GM20431 (cell line): ENCODE measurements around the gene HPS1.

ENCODE experiments used
- in situ Hi-C: fragments of 300-500 bp; cut with MseI, MboI; formaldehyde crosslinking; loops from one replicate; pipeline ENCODE4 v1.15.0; 2020; ENCODE audit warnings: low sequenced_read_pairs; ENCODE audit not compliant: unreplicated experiment

HPS1 gene

GRCh38 chr10:98417481-98417959 is 29.2 kb downstream of the HPS1 start:
- in situ Hi-C loops, result no loop called here

GRCh38 chr10:98416606-98417388 is 29.9 kb downstream of the HPS1 start:
- in situ Hi-C loops, result no loop called here

DNA sequence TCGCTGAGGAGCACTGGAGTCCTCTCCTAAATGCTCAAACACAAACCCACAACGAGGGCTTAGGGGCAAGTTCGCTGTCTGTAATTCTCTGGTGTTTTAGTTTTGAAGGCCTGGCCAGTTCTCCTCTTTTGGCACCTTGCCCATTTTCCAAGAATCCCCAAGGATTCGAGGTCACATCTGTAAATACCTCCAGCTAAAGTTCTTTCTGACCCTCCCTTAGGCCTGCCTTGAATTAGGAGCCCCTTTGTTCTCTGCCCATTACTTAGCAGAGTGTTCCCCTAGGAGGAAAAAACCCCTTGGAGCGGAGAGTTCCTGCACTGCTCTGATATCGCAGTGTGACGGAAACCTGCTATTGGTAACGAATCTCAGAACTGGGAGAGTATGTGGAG is 31.0 kb downstream of the HPS1 start:
- in situ Hi-C loops, result no loop called here

DNA sequence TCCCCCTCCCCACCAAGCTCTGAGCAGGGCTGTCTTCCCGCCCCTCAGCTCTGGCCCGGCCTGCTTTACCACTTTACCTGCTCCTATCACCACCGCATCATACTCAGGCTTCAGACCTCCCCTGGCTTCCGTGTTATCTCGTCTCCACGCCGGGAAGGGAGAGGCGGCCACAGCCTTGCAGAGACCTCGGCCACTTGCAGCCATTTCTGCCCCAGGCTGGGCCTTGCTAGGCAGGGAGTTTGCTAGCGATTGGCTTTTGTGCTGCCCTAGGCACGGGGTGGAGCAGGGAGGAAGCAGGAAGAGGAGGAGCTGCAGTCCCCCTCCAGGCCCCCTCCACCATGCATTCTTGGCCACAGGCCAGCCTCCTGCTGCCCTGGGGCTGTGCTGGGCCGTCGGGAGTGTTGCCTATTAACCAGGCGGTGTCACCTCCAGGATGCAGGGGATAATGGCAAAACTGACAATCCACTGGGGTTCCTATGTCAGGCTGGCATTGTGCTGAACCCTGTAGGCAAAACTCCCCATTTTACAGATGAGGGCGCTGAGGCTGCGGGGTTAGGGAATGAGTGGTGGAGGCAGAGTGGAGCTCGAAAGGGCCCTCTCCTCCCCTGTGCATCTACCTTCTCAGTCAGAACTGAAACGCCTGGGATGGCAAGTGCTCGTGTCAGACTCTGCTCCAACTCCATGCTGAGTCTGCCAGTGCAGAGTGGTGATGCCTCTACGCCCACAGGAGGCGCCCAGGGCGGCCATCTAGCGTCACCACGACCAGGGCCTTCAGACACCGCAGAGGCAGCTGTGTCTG is 31.6 kb downstream of the HPS1 start, which contains the start of gene PYROXD2:
TSS of gene PYROXD2 (minus strand) at position 251 of the 799 bp plus-strand sequence. CDS start at position 204, 47 bp downstream.
- in situ Hi-C loops, result no loop called here

DNA sequence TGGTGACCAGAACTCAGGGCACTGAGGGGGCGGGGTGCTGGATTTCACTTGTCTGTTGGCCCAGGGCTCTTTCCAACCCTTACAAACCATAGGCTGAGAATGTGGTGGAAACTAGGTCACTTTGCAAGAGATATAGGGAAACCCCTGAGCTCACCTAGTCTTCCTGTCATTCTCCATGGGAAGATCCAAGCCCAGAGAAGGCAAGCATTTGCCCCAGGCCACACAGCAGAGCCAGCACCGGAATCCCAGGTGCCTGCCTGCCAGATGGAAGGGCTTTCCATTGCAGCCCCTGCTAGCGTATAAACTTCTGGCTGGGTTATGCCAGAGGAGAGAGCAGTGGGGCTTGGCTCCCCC is 32.2 kb downstream of the HPS1 start:
- in situ Hi-C loops, result no loop called here

GRCh38 chr10:98411768-98412167 is 35.0 kb downstream of the HPS1 start:
- in situ Hi-C loops, result no loop called here

DNA sequence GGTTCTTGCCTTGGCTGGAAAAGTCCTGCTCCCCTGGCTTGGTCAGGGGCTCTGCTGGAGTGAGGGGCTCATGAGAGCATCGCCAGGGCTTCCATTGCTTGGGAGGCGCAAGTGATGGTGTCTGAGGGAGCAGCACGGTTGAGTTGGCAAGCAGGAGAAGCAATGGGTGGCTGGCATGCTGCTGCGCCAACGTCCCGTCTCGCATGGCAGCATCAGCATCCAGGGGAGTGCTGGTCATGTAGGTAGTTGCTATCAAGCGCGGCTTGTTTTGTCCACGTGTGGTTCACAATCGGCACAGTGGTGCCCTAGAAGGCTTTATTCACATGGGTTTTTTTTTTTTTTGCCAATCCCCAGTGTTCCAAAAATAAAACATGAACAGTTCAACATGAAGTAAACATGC is 35.6 kb downstream of the HPS1 start:
- in situ Hi-C loops, result no loop called here

DNA sequence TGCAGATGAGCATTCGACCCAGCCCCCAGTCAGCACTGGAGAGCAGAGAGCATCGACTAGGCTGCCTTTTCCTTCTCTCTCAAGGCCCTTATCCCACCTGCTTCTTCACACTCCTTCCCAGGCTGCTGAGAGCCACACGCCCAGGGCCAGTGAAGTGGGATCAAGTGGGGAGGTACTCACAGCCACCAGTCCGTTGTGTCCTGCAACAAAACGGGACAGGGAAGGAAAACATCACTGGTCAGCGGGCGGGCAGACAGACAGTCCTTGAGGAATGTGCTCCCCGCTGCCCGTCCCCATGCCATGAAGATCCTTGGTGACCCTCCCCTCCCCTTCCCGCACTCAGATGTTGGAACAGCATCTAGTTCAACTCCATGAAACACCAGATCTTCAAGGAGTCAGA is 36.0 kb downstream of the HPS1 start:
- in situ Hi-C loops, result no loop called here

DNA sequence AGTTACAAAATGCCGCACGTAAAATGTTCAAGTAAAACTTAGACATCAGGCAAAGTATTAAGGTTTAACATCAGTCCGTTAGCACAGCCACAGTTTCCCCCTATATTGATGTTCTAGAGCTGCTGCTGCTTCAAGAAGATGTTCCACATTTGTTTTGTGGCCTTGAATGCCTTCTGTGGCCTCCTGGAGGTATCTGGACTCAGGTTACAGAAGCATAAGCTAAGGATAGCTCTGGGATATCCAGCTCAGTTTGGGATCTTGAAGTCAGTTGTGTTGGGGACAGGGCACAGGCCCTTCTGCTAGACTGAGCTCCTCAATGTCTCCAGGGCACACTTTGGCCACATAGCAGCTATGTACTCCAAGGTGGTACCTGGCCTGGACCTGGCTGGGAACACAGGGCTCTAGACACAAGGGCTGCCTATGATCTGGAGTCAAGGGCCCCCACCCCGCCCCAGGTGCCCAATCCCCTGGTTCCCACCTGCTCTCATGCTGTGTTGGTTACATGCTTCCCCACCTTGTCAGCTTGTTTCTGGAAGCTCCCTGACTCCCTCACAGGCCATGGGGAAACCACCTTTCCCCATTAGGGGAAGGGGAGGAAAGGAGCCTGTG is 36.5 kb downstream of the HPS1 start:
- in situ Hi-C loops, result no loop called here

- in situ Hi-C loops, result no loop called here
Observed at GRCh38 chr10:98408799-98409198, 37.9 kb downstream of the HPS1 start.

- in situ Hi-C loops, result no loop called here
Observed at GRCh38 chr10:98407744-98408241, 38.9 kb downstream of the HPS1 start.

GRCh38 chr10:98407017-98407743 is 39.6 kb downstream of the HPS1 start:
- in situ Hi-C loops, result no loop called here

DNA sequence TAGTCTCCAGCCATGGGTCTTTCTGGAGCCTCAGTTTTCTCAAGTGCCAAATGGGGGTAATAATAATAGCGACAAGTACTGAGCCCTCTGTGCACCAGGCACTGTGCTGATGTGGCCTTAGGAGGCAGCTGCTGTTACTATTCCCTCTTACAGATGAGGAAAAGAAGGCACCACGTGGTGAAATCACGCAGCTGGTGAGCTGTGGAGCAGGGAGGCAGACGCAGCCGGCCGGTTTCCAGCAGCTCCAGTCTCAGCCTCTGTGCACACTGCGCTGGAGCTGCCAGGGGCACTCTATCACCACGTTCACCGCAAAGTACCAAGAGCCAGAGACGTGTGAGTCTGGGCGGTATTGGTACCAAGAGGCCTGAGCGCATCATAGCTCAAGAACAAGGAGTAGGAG is 41.3 kb downstream of the HPS1 start:
- in situ Hi-C loops, result no loop called here

DNA sequence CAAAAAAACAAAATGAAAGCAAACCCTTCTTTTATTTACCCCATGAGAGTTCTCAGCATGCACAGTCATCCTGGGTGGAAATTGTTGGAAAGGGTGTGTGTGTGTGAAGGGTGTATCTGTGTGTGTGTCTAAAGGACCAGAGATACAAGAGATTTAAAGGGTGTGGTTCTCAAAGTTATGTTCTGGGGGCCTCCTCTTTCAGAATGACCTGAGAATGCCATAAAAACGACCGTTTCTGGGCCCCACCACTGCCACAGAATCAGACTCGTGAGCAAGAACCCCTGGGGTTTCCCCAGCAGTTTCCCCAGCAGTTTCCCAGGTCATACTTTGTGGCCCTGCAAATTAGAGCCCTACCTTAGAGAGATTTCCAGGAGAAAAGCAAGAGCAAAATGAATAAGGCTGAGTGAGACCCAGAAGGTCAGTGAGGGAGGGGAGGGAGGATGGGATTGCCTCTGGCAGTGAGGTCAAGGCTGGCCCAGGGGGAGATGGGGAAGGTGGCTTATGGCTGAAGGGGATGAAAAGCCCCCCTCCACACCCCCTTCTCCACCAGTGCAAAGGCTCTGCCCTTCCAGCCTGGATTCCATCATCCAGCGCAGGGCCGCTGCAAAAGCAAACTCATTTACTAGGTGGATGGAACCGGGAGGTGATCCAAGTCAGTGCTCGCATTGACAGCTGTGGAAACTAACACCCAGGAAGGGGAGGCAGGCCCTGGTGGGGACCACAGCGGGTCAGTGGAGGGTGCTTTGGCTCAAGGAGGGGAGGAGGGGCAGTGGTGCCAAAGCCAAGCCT is 42.0 kb downstream of the HPS1 start:
- in situ Hi-C loops, result no loop called here

- in situ Hi-C loops, result no loop called here
Observed at GRCh38 chr10:98403812-98404504, 42.8 kb downstream of the HPS1 start.

DNA sequence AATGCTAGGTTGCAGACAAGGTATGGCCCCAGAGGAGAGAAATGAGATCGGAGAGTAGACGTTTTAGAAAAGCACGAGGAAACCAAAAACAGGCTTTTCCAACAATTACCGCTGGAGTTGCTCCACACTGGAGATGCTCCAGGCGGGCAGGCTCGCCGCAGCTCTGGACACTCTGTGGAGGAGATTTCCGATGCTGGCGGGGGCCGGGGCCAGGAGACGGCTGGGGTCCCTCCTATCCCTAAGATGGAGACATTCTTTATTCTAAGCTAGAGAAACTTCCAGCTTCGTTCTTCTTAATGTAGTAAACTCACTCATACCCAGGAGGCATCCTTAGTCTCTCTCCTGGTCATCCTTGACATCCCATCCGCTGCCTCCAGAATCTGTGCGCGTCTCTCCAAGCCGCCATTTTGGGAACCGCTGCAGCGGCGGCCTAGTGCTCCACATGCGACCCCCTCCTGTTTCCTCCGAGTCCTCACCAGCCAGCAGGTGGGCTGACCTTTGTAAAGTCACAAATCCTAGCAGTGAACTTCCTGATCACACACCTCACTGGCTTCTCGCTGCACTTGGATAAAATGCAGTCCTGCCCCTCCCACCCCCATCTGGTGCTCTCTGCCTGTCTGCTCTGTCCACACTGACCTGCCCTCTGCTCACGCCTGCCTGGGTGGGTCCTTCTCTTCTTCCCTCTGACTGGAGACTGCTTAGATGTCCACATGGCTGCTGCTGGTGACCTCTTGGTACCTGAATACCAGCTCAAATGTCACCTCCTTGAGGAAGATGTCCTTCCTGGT is 43.6 kb downstream of the HPS1 start:
- in situ Hi-C loops, result no loop called here

DNA sequence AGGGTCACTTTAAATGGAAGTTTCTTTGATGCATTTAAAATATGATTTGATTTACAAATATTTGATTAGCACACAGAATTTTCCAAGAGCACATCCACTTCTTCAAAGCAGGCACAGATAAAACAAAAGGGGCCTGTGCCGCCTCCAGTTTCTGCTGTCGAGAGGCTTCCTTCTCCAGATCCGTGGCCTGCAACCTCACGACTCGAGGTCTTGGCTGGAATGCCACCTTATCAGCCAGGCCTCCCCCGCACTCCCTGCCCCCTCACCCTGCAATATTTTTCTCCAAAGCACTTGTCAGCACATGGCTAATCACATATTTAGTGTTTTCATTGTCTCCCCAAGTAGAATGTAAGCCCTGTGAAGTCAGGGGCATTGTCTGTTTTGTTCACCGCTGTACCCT is 44.3 kb downstream of the HPS1 start:
- in situ Hi-C loops, result no loop called here

GRCh38 chr10:98400482-98400881 is 46.3 kb downstream of the HPS1 start:
- in situ Hi-C loops, result no loop called here
